Keratinocyte (primary cell): ENCODE data around the gene TMPRSS4. TPM values are rescaled to one million over a fixed set of nuclear protein-coding genes. Genes with fewer than 3 reads are reported as not detected.

ENCODE experiments used
- DNase-seq: peaks from one replicate; pipeline ENCODE4 v3.0.0-alpha.2; 2011; ENCODE audit warnings: low read depth, missing footprints, low spot score
- FAIRE-seq: peaks from 2 replicates; lab custom pipeline; 2011; peaks lifted over from hg19 to GRCh38; lab: Jason Lieb, UNC
- H2AFZ ChIP-seq: 2 replicates; pipeline ENCODE4 v1.6.0; 2012; ENCODE audit warnings: low read length, control low read depth, inconsistent platforms; ENCODE audit not compliant: control insufficient read depth
- H3K27ac ChIP-seq: 2 replicates; pipeline ENCODE4 v1.5.1; 2011; ENCODE audit warnings: low read length; ENCODE audit not compliant: control insufficient read depth, insufficient read depth
- H3K27me3 ChIP-seq: 3 replicates; pipeline ENCODE4 v1.6.0; 2011; ENCODE audit warnings: low read length; ENCODE audit not compliant: control insufficient read depth, insufficient read depth; ENCODE audit errors: extremely low read depth
- H3K36me3 ChIP-seq, 2 experiments: 2 replicates in 1 of 2; 3 replicates in 1 of 2; pipeline ENCODE4 v1.5.1; 2011; ENCODE audit warnings: low read length in 2 of 2, mild to moderate bottlenecking in 1 of 2; ENCODE audit not compliant: control insufficient read depth in 2 of 2, insufficient read depth in 2 of 2; ENCODE audit errors: extremely low read depth in 1 of 2
- H3K4me1 ChIP-seq: 3 replicates; pipeline ENCODE4 v1.5.1; 2011; ENCODE audit warnings: low read length; ENCODE audit not compliant: control insufficient read depth, insufficient read depth; ENCODE audit errors: extremely low read depth
- H3K4me2 ChIP-seq: 3 replicates; pipeline ENCODE4 v1.6.0; 2011; ENCODE audit warnings: low read depth, low read length; ENCODE audit not compliant: control insufficient read depth, insufficient read depth; ENCODE audit errors: extremely low read depth
- H3K4me3 ChIP-seq, 3 experiments: fragments of 200-600 bp in 1 of 3; sonication (generic) in 1 of 3; 2 replicates in 2 of 3; 3 replicates in 1 of 3; pipeline ENCODE4 v1.5.1; 2011 to 2016; ENCODE audit warnings: low read length in 3 of 3, mild to moderate bottlenecking in 3 of 3, control low read depth in 2 of 3, inconsistent platforms in 1 of 3, low read depth in 1 of 3, mixed read lengths in 1 of 3, mixed run types in 1 of 3, moderate library complexity in 1 of 3; ENCODE audit not compliant: control insufficient read depth in 2 of 3, insufficient read depth in 2 of 3; ENCODE audit errors: extremely low read depth in 1 of 3
- H3K79me2 ChIP-seq: 2 replicates; pipeline ENCODE4 v1.6.0; 2012; ENCODE audit warnings: low read length; ENCODE audit not compliant: control insufficient read depth, insufficient read depth
- H3K9ac ChIP-seq: 3 replicates; pipeline ENCODE4 v1.6.0; 2011; ENCODE audit warnings: low read length; ENCODE audit not compliant: control insufficient read depth, insufficient read depth; ENCODE audit errors: extremely low read depth
- H3K9me1 ChIP-seq: 3 replicates; pipeline ENCODE4 v1.6.0; 2011; ENCODE audit warnings: low read length; ENCODE audit not compliant: control insufficient read depth, insufficient read depth; ENCODE audit errors: extremely low read depth
- H3K9me3 ChIP-seq: 2 replicates; pipeline ENCODE4 v1.5.1; 2012; ENCODE audit warnings: low read depth, low read length; ENCODE audit not compliant: control insufficient read depth
- H4K20me1 ChIP-seq: 3 replicates; pipeline ENCODE4 v1.6.0; 2011; ENCODE audit warnings: low read length; ENCODE audit not compliant: control insufficient read depth, insufficient read depth; ENCODE audit errors: extremely low read depth
- CTCF ChIP-seq, 3 experiments: IDR thresholded peaks in 1 of 3; conservative IDR thresholded peaks in 1 of 3; optimal IDR thresholded peaks in 1 of 3; 2 replicates in 2 of 3; 3 replicates in 1 of 3; pipeline versions ENCODE3 to v1.5.1; 2011; ENCODE audit warnings: low read length in 3 of 3, mild to moderate bottlenecking in 3 of 3, moderate library complexity in 2 of 3, control low read depth in 1 of 3, inconsistent platforms in 1 of 3; ENCODE audit not compliant: insufficient read depth in 2 of 3; ENCODE audit errors: extremely low read depth in 1 of 3
- EZH2 ChIP-seq: IDR thresholded peaks from one replicate; pipeline ENCODE4 v1.6.1; 2012; ENCODE audit warnings: inconsistent platforms, mild to moderate bottlenecking, low read length, moderate library complexity
- dilution Hi-C: fragments of 300-500 bp; cut with MboI; formaldehyde crosslinking; loops from one replicate; pipeline ENCODE4 v1.7.0; 2020; ENCODE audit warnings: low sequenced_read_pairs; ENCODE audit not compliant: extremely low pct_ligation_motif_present
- polyA plus RNA-seq, 5 experiments: library from polyadenylated mRNA; depleted of rRNA in 3 of 5; stranded (reverse) in 3 of 5; stranded (forward) in 1 of 5; unstranded in 1 of 5; fragments of >200 nt; gene quantifications; 1 replicate in 1 of 5; 2 replicates in 3 of 5; 3 replicates in 1 of 5; pipeline versions ENCODE4 v1.2.1 to v1.2.3, GENCODE V29; 2011 to 2012; ENCODE audit warnings: missing spikeins in 2 of 5, low read depth in 1 of 5, low replicate concordance in 1 of 5

Gene TMPRSS4
- polyA plus RNA-seq, 1 donor (not counting 4 experiments of a cell fraction or from before 2014, with no cell fraction given) = 1.2 TPM

GRCh38 chr11:118133816-118134215 lies 56.9 kb downstream of the TMPRSS4 start:
- DNase-seq (no peak), FAIRE-seq (no peak)
- Histone ChIP-seq H3K4me3 (no peak overlapping the region), H3K9me3 (no peaks in the 10 kb centered on the region), H3K9me1 (no peaks in the 10 kb centered on the region), H3K27ac (no peak overlapping the region), H4K20me1 (no peaks in the 10 kb centered on the region), H3K4me2 (no peak overlapping the region), H2AFZ (no peak overlapping the region), H3K27me3 (peaks cover 4% of the 10 kb centered on the region), H3K9ac (no peak overlapping the region), H3K36me3 (no peaks in the 10 kb centered on the region), H3K79me2 (no peaks in the 10 kb centered on the region), H3K4me1 (peaks cover 9% of the 10 kb centered on the region)
- dilution Hi-C loops = no loop called here
- TF ChIP-seq EZH2 (no peak), CTCF (optimal IDR thresholded peaks at IDR 0.05 in 1 of 3, IDR thresholded peaks at IDR 0.05 in 1 of 3, conservative IDR thresholded peaks at IDR 0.05 in 1 of 3; ENCODE audit: extremely low read depth in 1 of 3, insufficient read depth in 2 of 3, low read length in 3 of 3) (no peak)

GRCh38 chr11:118135051-118135795 lies 58.3 kb downstream of the TMPRSS4 start:
- no peak for FAIRE-seq
- no peaks in the 10 kb centered on the region for H4K20me1 ChIP-seq
- dilution Hi-C loops = no loop called here

More at GRCh38 chr11:118135051-118135795, 58.3 kb downstream of the TMPRSS4 start:
- Histone ChIP-seq H2AFZ (no peak overlapping the region), H3K4me3 (no peak overlapping the region), H3K4me2 (no peak overlapping the region), H3K27me3 (peaks cover 4% of the 10 kb centered on the region), H3K4me1 (peaks cover 13% of the 10 kb centered on the region), H3K9me3 (no peaks in the 10 kb centered on the region), H3K9ac (no peak overlapping the region), H3K27ac (no peak overlapping the region), H3K36me3 (no peaks in the 10 kb centered on the region), H3K79me2 (no peaks in the 10 kb centered on the region), H3K9me1 (no peaks in the 10 kb centered on the region)
- TF ChIP-seq EZH2 (no peak), CTCF (optimal IDR thresholded peaks at IDR 0.05 in 1 of 3, IDR thresholded peaks at IDR 0.05 in 1 of 3, conservative IDR thresholded peaks at IDR 0.05 in 1 of 3; ENCODE audit: extremely low read depth in 1 of 3, insufficient read depth in 2 of 3, low read length in 3 of 3) (no peak)
- no peak for DNase-seq
